HuH-7.5 (cell line): ENCODE measurements around the gene CALCB.

Source experiments
- DNase-seq: peaks from one replicate; pipeline ENCODE4 v3.0.0; 2011; ENCODE audit warnings: low spot score

The CALCB gene

GRCh38 chr11:15074206-15075161 is 1.1 kb downstream of the CALCB start:
- peak; percentile 64 for DNase-seq

- DNase-seq, result no peak
These were observed 1.8 kb downstream of the CALCB start for GRCh38 chr11:15075162-15075526.

- no peak for DNase-seq
These were observed 17.8 kb downstream of the CALCB start for GRCh38 chr11:15091175-15091574.

- DNase-seq, result no peak
These were observed 18.2 kb downstream of the CALCB start for GRCh38 chr11:15091625-15092024.

GRCh38 chr11:15093432-15093831 is 20.0 kb downstream of the CALCB start:
- DNase-seq, result no peak

GRCh38 chr11:15095736-15096228 is 22.4 kb downstream of the CALCB start:
- no peak for DNase-seq

GRCh38 chr11:15097411-15097810 is 24.0 kb downstream of the CALCB start:
- DNase-seq, result no peak

GRCh38 chr11:15099267-15099666 is 25.9 kb downstream of the CALCB start:
- no peak for DNase-seq

GRCh38 chr11:15101072-15101709 is 27.8 kb downstream of the CALCB start:
- DNase-seq, result peak; percentile 41

GRCh38 chr11:15104166-15104565 is 30.8 kb downstream of the CALCB start:
- no peak for DNase-seq

- no peak for DNase-seq
These were observed 33.0 kb downstream of the CALCB start for GRCh38 chr11:15106201-15106965.

GRCh38 chr11:15107730-15108515 is 34.5 kb downstream of the CALCB start:
- DNase-seq, result no peak

- no peak for DNase-seq
These were observed 35.3 kb downstream of the CALCB start for GRCh38 chr11:15108592-15109130.

GRCh38 chr11:15109602-15110001 is 36.2 kb downstream of the CALCB start:
- no peak for DNase-seq

- no peak for DNase-seq
These were observed 37.8 kb downstream of the CALCB start for GRCh38 chr11:15111215-15111614.

- DNase-seq, result no peak
These were observed 38.7 kb downstream of the CALCB start for GRCh38 chr11:15112131-15112541.

GRCh38 chr11:15113381-15113780 is 40.0 kb downstream of the CALCB start:
- DNase-seq, result no peak

- DNase-seq, result no peak
These were observed 41.4 kb downstream of the CALCB start, which contains the start of gene INSC for GRCh38 chr11:15114501-15115475. INSC (plus strand) TSS chr11:15114923; CDS start chr11:15149175, 34,252 bp downstream.

GRCh38 chr11:15115686-15116085 is 42.3 kb downstream of the CALCB start:
- no peak for DNase-seq

- no peak for DNase-seq
These were observed 44.4 kb downstream of the CALCB start for GRCh38 chr11:15117751-15118150.
